Activated effector memory CD4-positive, alpha-beta T cell treated with anti-CD3 and anti-CD28 coated beads, Interleukin-2, amount 50 U/mL, for 16 hours (primary cell): ENCODE data around the gene NR2F2.

Experiments used
- DNase-seq: peaks from one replicate; pipeline ENCODE4 v3.0.0-alpha.2; 2020

NR2F2 gene

GRCh38 chr15:96330450-96331143 lies at the start of gene NR2F2:
Gene NR2F2 (plus strand): TSS chr15:96330700. CDS start chr15:96332106, 1,406 bp downstream.
- peak; percentile 72 for DNase-seq

GRCh38 chr15:96285305-96285704 lies 45.2 kb upstream of the NR2F2 start:
- DNase-seq = no peak

- DNase-seq = no peak
Measured at GRCh38 chr15:96285729-96286254, 44.7 kb upstream of the NR2F2 start.

- DNase-seq = no peak
Measured at GRCh38 chr15:96290679-96291078, 39.8 kb upstream of the NR2F2 start.

DNA sequence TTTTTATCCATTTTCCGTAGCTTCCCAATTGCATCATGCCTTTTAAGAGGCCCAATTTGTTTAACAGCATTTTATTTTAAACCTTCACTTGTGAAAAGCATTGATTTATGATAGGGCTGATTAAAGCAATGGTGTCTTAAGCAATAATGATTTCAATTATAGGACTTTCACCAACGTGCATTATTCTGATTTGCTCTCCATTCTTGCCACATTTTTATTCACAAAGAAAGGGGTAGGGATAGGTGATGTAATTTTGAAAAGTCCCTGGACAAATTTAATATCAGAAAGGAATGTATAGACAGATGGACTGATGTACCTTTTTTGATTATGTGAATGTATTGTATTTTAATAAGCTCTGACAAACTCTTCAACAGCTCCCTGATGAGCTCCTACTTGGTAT lies 37.9 kb upstream of the NR2F2 start:
- DNase-seq = no peak

GRCh38 chr15:96293441-96293840 lies 37.1 kb upstream of the NR2F2 start:
- DNase-seq = no peak

GRCh38 chr15:96294766-96295165 lies 35.7 kb upstream of the NR2F2 start:
- DNase-seq = no peak

- DNase-seq = no peak
Measured at GRCh38 chr15:96296264-96296663, 34.2 kb upstream of the NR2F2 start.

DNA sequence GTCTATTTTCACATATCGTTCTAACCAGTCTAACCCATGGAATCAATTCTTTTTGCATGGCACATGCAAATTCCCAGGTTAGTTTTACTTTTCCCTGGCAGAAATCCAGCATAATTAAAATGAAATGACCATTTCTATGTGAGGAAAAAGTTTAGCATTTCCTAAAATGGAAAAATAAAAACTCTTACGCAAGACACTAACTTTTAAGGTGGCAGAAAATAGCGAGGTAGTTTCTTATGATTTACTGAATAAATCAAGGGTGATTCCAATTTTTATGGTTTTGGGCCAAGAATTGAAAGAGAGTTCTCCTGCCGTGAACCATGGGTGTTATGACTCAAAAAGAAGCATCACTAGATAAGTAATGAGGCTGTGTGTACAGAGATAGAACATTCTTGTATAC lies 32.7 kb upstream of the NR2F2 start:
- DNase-seq = no peak

- no peak for DNase-seq
Measured at GRCh38 chr15:96298217-96298616, 32.3 kb upstream of the NR2F2 start.

DNA sequence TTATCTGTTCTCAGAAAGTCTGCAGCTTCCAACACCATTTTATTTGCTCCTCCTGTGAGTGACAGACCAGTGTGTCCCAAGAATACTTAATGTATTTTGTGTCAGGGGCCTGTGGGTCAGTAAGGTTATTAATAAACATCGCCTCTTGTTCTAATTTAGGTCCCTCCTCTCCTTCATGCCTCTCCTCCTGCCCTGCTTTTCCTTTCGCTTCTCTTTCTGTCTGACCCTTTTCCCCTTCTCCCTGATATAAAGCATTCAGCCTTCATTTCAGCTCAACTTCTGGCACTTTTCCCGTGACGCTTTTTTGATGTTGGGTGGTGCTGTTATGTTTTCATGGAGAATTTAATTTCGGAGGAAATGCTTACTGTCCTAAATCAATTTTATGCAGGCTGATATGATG lies 29.7 kb upstream of the NR2F2 start:
- DNase-seq = no peak

GRCh38 chr15:96303503-96304056 lies 26.9 kb upstream of the NR2F2 start:
- no peak for DNase-seq

DNA sequence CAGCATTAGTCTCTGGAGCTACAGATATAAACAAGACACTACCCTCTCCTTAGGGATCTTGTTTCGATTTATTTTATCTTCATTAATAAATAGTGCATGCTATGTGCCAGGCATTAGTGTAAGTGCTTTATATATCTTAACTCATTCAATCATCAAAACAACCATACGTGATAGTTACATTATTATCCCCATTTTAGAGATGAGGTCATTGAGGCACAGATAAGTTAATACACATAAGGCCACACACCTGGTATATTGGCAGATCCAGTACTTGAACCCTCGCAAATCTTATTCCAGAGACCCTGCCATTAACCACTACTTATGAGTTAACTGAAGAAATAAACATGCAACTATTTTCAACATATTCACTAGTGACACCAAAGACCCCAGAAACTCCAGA lies 25.7 kb upstream of the NR2F2 start:
- no peak for DNase-seq

- no peak for DNase-seq
Measured at GRCh38 chr15:96306321-96306720, 24.2 kb upstream of the NR2F2 start.

- DNase-seq = no peak
Measured at GRCh38 chr15:96307856-96308394, 22.6 kb upstream of the NR2F2 start.

DNA sequence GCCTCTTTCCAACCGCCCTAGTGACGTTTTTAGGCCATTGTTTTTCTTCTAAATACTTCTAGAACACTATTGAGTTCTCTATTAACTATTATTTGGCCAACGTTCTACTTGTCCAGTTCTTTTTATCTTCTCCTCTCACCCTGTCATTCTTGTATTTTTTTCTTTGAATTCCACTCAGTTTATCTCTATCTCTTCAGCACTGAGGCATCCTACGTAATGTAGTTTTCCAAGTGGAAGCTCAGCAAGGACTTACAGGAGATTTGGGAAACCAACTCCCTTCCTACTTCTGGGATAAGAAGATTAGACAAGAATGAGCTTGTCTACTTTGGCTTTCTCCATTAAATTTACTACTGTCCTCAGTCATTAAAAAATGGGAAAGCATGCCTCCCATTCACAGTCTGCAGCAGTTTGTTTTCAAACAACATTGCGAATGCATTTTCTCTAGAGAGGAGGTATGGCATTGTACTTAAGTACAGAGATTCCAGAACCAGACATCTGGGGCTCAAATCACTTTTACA lies 21.3 kb upstream of the NR2F2 start:
- DNase-seq = no peak

- DNase-seq = no peak
Measured at GRCh38 chr15:96311256-96311955, 19.1 kb upstream of the NR2F2 start.

GRCh38 chr15:96311956-96312294 lies 18.6 kb upstream of the NR2F2 start:
- no peak for DNase-seq

GRCh38 chr15:96312641-96313335 lies 17.7 kb upstream of the NR2F2 start:
- no peak for DNase-seq

DNA sequence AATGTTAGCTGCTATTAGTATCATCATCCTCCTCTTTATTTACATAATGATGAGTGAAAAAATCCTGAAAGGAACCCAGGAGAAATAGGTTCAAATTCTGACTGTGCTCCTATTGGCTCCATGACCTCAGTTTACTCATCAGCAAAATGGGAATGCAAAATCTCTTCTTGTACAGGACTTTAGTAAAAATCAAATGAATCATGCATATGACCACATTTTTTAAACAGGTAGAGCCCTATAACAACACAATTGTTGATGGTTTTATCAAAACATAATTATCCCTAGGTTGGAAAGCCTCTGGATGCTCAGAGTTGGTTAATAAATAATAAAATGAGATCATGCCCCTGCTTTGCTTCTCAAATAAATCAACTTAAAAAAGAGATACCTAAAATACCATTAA lies 16.0 kb upstream of the NR2F2 start:
- DNase-seq = no peak

DNA sequence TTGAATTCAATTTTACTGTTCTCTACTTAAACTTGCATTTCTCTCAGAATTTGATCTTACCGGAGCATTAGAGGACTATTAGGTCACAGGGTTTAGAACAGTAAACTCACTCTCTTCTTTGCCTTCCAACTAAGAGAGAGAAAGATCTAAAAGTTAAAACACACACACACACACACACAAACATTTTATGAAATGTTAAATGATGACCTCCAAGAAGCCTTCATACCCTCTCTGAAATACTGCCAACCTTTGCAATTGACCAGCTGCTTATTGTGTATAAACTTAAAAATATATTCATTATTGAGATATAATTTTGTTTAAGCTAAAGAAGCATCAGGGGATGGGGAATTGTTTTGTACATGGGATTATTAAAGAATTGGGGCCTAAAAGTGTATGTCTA lies 15.5 kb upstream of the NR2F2 start:
- DNase-seq = no peak

GRCh38 chr15:96316953-96317629 lies 13.4 kb upstream of the NR2F2 start:
- no peak for DNase-seq

GRCh38 chr15:96320107-96320506 lies 10.4 kb upstream of the NR2F2 start:
- DNase-seq = no peak
